Activated CD8-positive, alpha-beta memory T cell treated with anti-CD3 and anti-CD28 coated beads, Interleukin-2, amount 50 U/mL, for 24 hours (primary cell): Measurements from ENCODE around the gene MYLK3.
A peak's percentile ranks its signal among the peaks of the same experiment; 100 is the strongest.
"Not testable (repeated sequence)": the region's sequence is repeated elsewhere in the genome, so short reads cannot be mapped to it uniquely, and the experiment has no call there.

ENCODE experiments used
- DNase-seq: peaks from one replicate; pipeline ENCODE4 v3.0.0-alpha.2; 2020; ENCODE audit errors: extremely low read depth

The MYLK3 gene

GRCh38 chr16:46747777-46748651, at the start of gene MYLK3:
Gene MYLK3 (minus strand): TSS chr16:46748344. CDS start chr16:46748193, 151 bp downstream.
- no peak for DNase-seq

- DNase-seq, result no peak
Observed at GRCh38 chr16:46797501-46797900, 49.4 kb upstream of the MYLK3 start.

GRCh38 chr16:46796764-46797269, 48.7 kb upstream of the MYLK3 start:
- DNase-seq, result no peak

- no peak for DNase-seq
Observed at GRCh38 chr16:46793841-46794240, 45.7 kb upstream of the MYLK3 start.

- DNase-seq, result no peak
Observed at GRCh38 chr16:46790599-46791270, 42.6 kb upstream of the MYLK3 start.

- DNase-seq, result peak; percentile 57
Observed at GRCh38 chr16:46789499-46790414, 41.6 kb upstream of the MYLK3 start.

GRCh38 chr16:46788891-46789474, 40.8 kb upstream of the MYLK3 start:
- no peak for DNase-seq

GRCh38 chr16:46787909-46788308, 39.8 kb upstream of the MYLK3 start:
- DNase-seq, result no peak

GRCh38 chr16:46785076-46785845, 37.1 kb upstream of the MYLK3 start:
- no peak for DNase-seq

GRCh38 chr16:46784569-46784968, 36.4 kb upstream of the MYLK3 start:
- DNase-seq, result not testable (repeated sequence)

GRCh38 chr16:46783800-46784199, 35.7 kb upstream of the MYLK3 start:
- no peak for DNase-seq

GRCh38 chr16:46782320-46782719, 34.2 kb upstream of the MYLK3 start:
- no peak for DNase-seq

- no peak for DNase-seq
Observed at GRCh38 chr16:46777804-46778203, 29.7 kb upstream of the MYLK3 start.

- no peak for DNase-seq
Observed at GRCh38 chr16:46775214-46775613, 27.1 kb upstream of the MYLK3 start.

GRCh38 chr16:46774743-46775177, 26.6 kb upstream of the MYLK3 start:
- DNase-seq, result no peak

- no peak for DNase-seq
Observed at GRCh38 chr16:46772463-46772862, 24.3 kb upstream of the MYLK3 start.

GRCh38 chr16:46768809-46769208, 20.7 kb upstream of the MYLK3 start:
- no peak for DNase-seq

GRCh38 chr16:46765050-46765449, 16.9 kb upstream of the MYLK3 start:
- no peak for DNase-seq

GRCh38 chr16:46763147-46763546, 15.0 kb upstream of the MYLK3 start:
- no peak for DNase-seq

GRCh38 chr16:46762583-46762982, 14.4 kb upstream of the MYLK3 start:
- no peak for DNase-seq

- DNase-seq, result no peak
Observed at GRCh38 chr16:46759309-46759708, 11.2 kb upstream of the MYLK3 start.
